ENCODE measurements around the gene CACNA1B.

GRCh38 chr9:137907776-137908175 is 30.2 kb downstream of the CACNA1B start:
- no peak for TF ChIP-seq CTCF (IDR thresholded peaks at IDR 0.05)
- no peak for TF ChIP-seq ZFX (IDR thresholded peaks at IDR 0.05; ENCODE audit: borderline replicate concordance)
